Glutamatergic neuron (in vitro differentiated cells): ENCODE measurements around the gene ADISSP. TPM values are rescaled to one million over a fixed set of nuclear protein-coding genes. Genes with fewer than 3 reads are reported as not detected.

ENCODE experiments used
- DNase-seq: peaks from one replicate; pipeline ENCODE4 v3.0.0; 2022
- H3K27ac Mint-ChIP-seq: one replicate; pipeline ENCODE4 v1.8.0; 2020; ENCODE audit warnings: mild to moderate bottlenecking, mixed read lengths, inconsistent platforms; ENCODE audit not compliant: unreplicated experiment
- H3K27me3 Mint-ChIP-seq: one replicate; pipeline ENCODE4 v1.8.0; 2020; ENCODE audit warnings: mild to moderate bottlenecking, moderate library complexity, mixed read lengths, inconsistent platforms; ENCODE audit not compliant: unreplicated experiment
- H3K36me3 Mint-ChIP-seq: one replicate; pipeline ENCODE4 v1.8.0; 2020; ENCODE audit warnings: mild to moderate bottlenecking, mixed read lengths, inconsistent platforms; ENCODE audit not compliant: unreplicated experiment
- H3K4me1 Mint-ChIP-seq: one replicate; pipeline ENCODE4 v1.8.0; 2020; ENCODE audit warnings: mild to moderate bottlenecking, low read depth, mixed read lengths, inconsistent platforms; ENCODE audit not compliant: unreplicated experiment
- H3K4me3 Mint-ChIP-seq: one replicate; pipeline ENCODE4 v1.8.0; 2020; ENCODE audit warnings: mild to moderate bottlenecking, mixed read lengths, inconsistent platforms; ENCODE audit not compliant: unreplicated experiment
- H3K9me3 Mint-ChIP-seq: one replicate; pipeline ENCODE4 v1.8.0; 2020; ENCODE audit warnings: mild to moderate bottlenecking, moderate library complexity, mixed read lengths, inconsistent platforms; ENCODE audit not compliant: unreplicated experiment
- CTCF ChIP-seq: fragments of 200-600 bp; sonication (generic); IDR thresholded peaks from one replicate; pipeline ENCODE4 v1.5.0; 2021; ENCODE audit not compliant: partially characterized antibody, unreplicated experiment
- total RNA-seq: library from RNA; stranded (reverse); fragmentation: NEBNext Ultra II Directional; extraction: Animal tissue kit (Norgen Biotek cat#: 25700); gene quantifications from one replicate; pipeline ENCODE4 v1.2.1, GENCODE V29; 2021; ENCODE audit not compliant: unreplicated experiment

Gene ADISSP
- total RNA-seq, 1 donor from 2014 or later = 54.6 TPM

GRCh38 chr20:3760655-3761348 is 6.8 kb downstream of the ADISSP start:
- DNase-seq = no peak
- Mint-ChIP-seq H3K27me3 (peaks cover 3% of the 10 kb centered on the region), H3K27ac (no peak overlapping the region), H3K9me3 (peaks cover 5% of the 10 kb centered on the region), H3K4me1 (peaks cover 17% of the 10 kb centered on the region), H3K4me3 (no peak overlapping the region), H3K36me3 (peaks cover 4% of the 10 kb centered on the region)
- no peak for TF ChIP-seq CTCF

GRCh38 chr20:3759884-3760283 is 7.7 kb downstream of the ADISSP start:
- no peak for TF ChIP-seq CTCF
- H3K4me3 Mint-ChIP-seq = no peak overlapping the region

GRCh38 chr20:3759316-3759823 is 8.2 kb downstream of the ADISSP start:
- no peak overlapping the region for H3K27ac Mint-ChIP-seq
- H3K36me3 Mint-ChIP-seq = peaks cover 4% of the 10 kb centered on the region
- TF ChIP-seq CTCF = no peak
- DNase-seq = no peak
- peaks cover 3% of the 10 kb centered on the region for H3K27me3 Mint-ChIP-seq
- no peak overlapping the region for H3K4me3 Mint-ChIP-seq
- H3K4me1 Mint-ChIP-seq = peaks cover 6% of the 10 kb centered on the region
- H3K9me3 Mint-ChIP-seq = peaks cover 5% of the 10 kb centered on the region

More at GRCh38 chr20:3759884-3760283, 7.7 kb downstream of the ADISSP start:
- Mint-ChIP-seq H3K27ac (no peak overlapping the region), H3K27me3 (peaks cover 3% of the 10 kb centered on the region), H3K36me3 (peaks cover 4% of the 10 kb centered on the region), H3K4me1 (peaks cover 8% of the 10 kb centered on the region), H3K9me3 (peaks cover 5% of the 10 kb centered on the region)
- DNase-seq = no peak

GRCh38 chr20:3758566-3758965 is 9.0 kb downstream of the ADISSP start:
- no peak for DNase-seq
- H3K4me1 Mint-ChIP-seq = peaks cover 4% of the 10 kb centered on the region
- peaks cover 4% of the 10 kb centered on the region for H3K36me3 Mint-ChIP-seq
- TF ChIP-seq CTCF = no peak
- no peak overlapping the region for H3K27ac Mint-ChIP-seq
- H3K9me3 Mint-ChIP-seq = peaks cover 5% of the 10 kb centered on the region
- H3K27me3 Mint-ChIP-seq = peaks cover 3% of the 10 kb centered on the region
- no peak overlapping the region for H3K4me3 Mint-ChIP-seq

GRCh38 chr20:3757268-3757667 is 10.3 kb downstream of the ADISSP start:
- TF ChIP-seq CTCF = no peak
- Mint-ChIP-seq H3K9me3 (peaks cover 7% of the 10 kb centered on the region), H3K4me1 (peaks cover 3% of the 10 kb centered on the region), H3K27ac (no peak overlapping the region), H3K27me3 (peaks cover 6% of the 10 kb centered on the region), H3K4me3 (no peak overlapping the region), H3K36me3 (peaks cover 4% of the 10 kb centered on the region)
- no peak for DNase-seq
